Neutrophil (primary cell): Measurements from ENCODE around the gene PET100.

Experiments
- H3K27ac ChIP-seq: fragments of 200-600 bp; sonication (generic); 2 replicates; pipeline ENCODE4 v1.5.1; 2016; ENCODE audit warnings: mild to moderate bottlenecking, moderate library complexity
- H3K27me3 ChIP-seq: fragments of 200-600 bp; sonication (generic); 2 replicates; pipeline ENCODE4 v1.6.0; 2016; ENCODE audit warnings: mild to moderate bottlenecking
- H3K36me3 ChIP-seq: fragments of 200-600 bp; sonication (generic); 2 replicates; pipeline ENCODE4 v1.5.1; 2017
- H3K4me1 ChIP-seq, 2 experiments: fragments of 200-600 bp in 1 of 2; sonication (generic) in 1 of 2; 1 replicate in 1 of 2; 2 replicates in 1 of 2; pipeline versions ENCODE4 v1.5.1 to v1.6.1; 2013 to 2016; ENCODE audit warnings: low read depth in 1 of 2, low read length in 1 of 2, mild to moderate bottlenecking in 1 of 2, moderate library complexity in 1 of 2; ENCODE audit not compliant: control insufficient read depth in 1 of 2, insufficient read depth in 1 of 2
- H3K4me3 ChIP-seq, 2 experiments: fragments of 200-600 bp in 1 of 2; sonication (generic) in 1 of 2; 1 replicate in 1 of 2; 2 replicates in 1 of 2; pipeline ENCODE4 v1.5.1; 2013 to 2016; ENCODE audit warnings: low read depth in 1 of 2, low read length in 1 of 2, mild to moderate bottlenecking in 1 of 2, moderate library complexity in 1 of 2
- H3K9me3 ChIP-seq: fragments of 200-600 bp; sonication (generic); 2 replicates; pipeline ENCODE4 v1.5.1; 2016
- TF ChIP-seq, protein P1 (sequence below): fragments of 200-600 bp; sonication (generic); IDR thresholded peaks from 2 replicates; pipeline ENCODE4 v1.5.1; 2016; ENCODE audit warnings: antibody characterized with exemption

Gene PET100

DNA sequence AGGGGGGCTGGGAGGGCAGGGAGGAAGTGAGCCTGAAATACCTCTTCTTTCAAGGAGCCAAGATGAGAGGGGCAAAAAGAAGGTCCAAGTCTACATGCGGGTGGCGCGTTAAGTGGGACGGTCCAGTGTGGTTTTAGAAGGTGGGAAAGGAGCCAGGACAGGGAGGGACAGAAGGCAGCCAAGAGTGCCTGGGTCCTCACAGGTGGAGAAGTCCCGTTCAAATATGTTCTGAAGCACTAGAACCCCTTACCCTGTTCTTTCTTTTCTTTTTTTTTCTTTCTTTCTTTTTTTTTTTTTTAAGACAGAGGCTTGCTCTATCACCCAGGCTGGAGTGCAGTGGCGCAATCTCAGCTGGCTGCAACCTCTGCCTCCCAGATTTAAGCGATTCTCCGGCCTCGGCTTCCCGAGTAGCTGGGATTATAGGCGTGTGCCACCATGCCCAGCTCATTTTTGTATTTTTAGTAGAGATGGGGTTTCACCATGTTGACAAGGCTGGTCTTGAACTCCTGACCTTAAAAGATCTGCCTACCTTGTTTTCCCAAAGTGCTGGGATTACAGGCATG lies 26.6 kb upstream of the PET100 start:
- Histone ChIP-seq H3K27me3 (peaks cover 46% of the 10 kb centered on the region), H3K4me1 (no peaks in the 10 kb centered on the region)
- TF ChIP-seq, protein P1, sequence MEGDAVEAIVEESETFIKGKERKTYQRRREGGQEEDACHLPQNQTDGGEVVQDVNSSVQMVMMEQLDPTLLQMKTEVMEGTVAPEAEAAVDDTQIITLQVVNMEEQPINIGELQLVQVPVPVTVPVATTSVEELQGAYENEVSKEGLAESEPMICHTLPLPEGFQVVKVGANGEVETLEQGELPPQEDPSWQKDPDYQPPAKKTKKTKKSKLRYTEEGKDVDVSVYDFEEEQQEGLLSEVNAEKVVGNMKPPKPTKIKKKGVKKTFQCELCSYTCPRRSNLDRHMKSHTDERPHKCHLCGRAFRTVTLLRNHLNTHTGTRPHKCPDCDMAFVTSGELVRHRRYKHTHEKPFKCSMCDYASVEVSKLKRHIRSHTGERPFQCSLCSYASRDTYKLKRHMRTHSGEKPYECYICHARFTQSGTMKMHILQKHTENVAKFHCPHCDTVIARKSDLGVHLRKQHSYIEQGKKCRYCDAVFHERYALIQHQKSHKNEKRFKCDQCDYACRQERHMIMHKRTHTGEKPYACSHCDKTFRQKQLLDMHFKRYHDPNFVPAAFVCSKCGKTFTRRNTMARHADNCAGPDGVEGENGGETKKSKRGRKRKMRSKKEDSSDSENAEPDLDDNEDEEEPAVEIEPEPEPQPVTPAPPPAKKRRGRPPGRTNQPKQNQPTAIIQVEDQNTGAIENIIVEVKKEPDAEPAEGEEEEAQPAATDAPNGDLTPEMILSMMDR, result no peak

DNA sequence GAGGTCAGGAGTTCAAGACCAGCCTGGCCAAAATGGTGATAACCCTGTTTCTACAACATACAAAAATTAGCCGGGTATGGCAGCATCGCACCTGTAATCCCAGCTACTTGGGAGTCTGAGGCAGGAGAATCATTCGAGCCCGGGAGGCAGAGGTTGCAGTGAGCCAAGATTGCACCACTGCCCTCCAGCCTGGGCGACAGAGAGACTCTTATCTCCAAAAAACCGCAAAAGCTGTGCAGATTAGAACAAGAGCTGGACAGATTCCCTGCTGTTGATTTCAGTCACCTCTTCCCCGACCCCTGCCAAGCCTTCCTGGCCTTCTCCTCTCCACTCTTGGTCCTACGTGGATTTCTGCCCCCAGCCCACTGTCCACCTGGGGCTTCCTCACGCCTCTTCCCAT lies 25.7 kb upstream of the PET100 start:
- Histone ChIP-seq H3K9me3 (no peaks in the 10 kb centered on the region), H3K4me1 (no peaks in the 10 kb centered on the region), H3K36me3 (no peaks in the 10 kb centered on the region), H3K4me3 (no peak overlapping the region), H3K27me3 (peaks cover 37% of the 10 kb centered on the region), H3K27ac (no peak overlapping the region)
- TF ChIP-seq, protein P1, result no peak

More for the DNA sequence above, 26.6 kb upstream of the PET100 start:
- Histone ChIP-seq H3K4me3 (no peak overlapping the region), H3K27ac (no peak overlapping the region), H3K9me3 (no peaks in the 10 kb centered on the region), H3K36me3 (no peaks in the 10 kb centered on the region)

DNA sequence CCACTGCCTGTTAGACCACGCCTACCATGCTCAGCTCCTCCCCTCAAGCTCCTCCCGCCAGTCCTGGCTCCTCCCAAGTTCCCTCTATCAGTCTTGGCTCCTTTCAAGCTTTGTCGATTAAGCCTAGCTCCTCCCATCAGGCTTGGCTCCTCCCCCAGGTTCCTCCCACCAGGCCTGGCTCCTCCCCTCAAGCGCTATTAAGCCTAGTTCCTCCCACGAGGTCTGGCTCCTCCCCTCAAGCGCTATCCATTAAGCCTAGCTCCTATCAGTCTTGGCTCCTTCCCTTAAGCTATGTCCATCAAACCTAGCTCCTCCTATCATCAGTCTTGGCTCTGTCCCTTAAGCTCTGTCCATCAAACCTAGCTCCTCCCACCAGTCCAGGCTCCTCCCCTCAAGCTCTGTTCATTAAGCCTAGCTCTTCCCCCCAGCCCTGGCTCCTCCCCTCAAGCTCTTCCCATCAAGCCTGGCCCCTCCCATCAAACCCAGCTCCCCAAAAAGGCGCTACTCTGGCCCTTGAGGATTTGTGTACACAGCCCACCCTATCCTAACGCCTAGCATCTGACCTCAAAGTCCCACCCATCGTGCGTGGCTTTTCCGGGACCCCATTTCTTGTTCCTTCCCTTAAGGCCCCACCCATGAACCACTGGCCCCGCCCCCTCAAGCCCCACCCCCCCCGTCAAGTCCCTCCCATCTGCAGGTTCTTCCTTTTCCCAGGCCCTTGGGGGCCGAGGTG lies 23.9 kb upstream of the PET100 start:
- TF ChIP-seq, protein P1, result no peak
- Histone ChIP-seq H3K9me3 (no peaks in the 10 kb centered on the region), H3K27me3 (peaks cover 35% of the 10 kb centered on the region), H3K4me3 (no peak overlapping the region), H3K36me3 (no peaks in the 10 kb centered on the region), H3K27ac (no peak overlapping the region), H3K4me1 (no peaks in the 10 kb centered on the region)

DNA sequence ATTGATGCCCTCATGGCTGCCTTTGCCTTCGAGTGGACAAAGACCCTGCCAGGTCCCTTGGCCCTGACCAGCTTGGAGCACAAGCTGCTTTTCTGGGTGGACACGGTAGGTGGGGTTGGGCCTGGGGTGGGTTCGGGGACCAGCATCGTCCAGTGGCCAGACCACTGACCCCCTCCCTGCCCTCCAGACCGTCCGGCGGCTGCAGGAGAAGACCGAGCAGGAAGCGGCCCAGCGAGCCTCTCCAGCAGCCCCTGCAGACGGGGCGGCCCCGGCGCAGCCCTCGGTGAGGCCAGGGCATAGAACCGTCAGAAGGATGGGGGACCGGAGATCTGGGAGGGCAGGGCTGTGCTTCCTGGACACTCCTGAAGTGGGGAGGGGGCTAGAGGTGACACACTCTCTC lies 23.3 kb upstream of the PET100 start:
- no peaks in the 10 kb centered on the region for H3K36me3 ChIP-seq
- no peaks in the 10 kb centered on the region for H3K9me3 ChIP-seq
- peaks cover 35% of the 10 kb centered on the region for H3K27me3 ChIP-seq
- H3K4me1 ChIP-seq, result no peaks in the 10 kb centered on the region
- H3K27ac ChIP-seq, result no peak overlapping the region
- TF ChIP-seq, protein P1, result no peak
- no peak overlapping the region for H3K4me3 ChIP-seq

DNA sequence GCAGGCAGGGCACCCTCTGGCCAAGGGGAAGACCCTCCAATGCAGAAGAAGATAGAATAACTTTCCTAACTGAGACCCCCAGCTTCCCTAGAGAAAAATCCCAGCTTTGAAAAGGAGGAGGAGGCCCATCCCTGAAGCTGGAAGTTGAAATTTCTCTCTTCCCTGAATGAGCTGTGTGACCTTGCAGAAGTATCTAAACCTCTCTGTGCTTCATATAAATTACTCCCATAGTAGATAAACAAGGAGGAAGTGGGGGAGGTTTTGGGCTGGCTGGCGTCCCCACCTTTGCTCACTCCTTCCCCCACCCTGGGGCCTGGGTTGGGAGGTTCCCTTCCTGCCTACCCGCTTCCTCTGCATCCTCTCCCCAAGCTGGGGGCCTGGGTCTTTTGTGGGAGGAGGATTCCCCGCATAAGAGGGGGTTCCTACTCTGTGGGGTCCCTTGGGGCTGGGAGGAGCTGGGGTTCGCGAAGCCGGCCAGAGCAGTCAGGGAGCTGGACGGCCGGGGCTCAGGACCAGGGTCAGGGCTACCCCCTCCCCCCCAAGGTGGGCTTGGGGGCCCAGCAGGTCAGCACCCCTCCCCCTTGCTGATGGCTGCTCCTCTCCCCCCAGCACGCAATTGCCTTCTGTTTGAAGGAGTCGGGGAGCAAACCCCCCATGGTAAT lies 22.2 kb upstream of the PET100 start:
- peaks cover 28% of the 10 kb centered on the region for H3K27me3 ChIP-seq
- no peaks in the 10 kb centered on the region for H3K4me1 ChIP-seq
- TF ChIP-seq, protein P1, result no peak
- no peak overlapping the region for H3K27ac ChIP-seq
- H3K4me3 ChIP-seq, result no peak overlapping the region
- no peaks in the 10 kb centered on the region for H3K36me3 ChIP-seq
- no peaks in the 10 kb centered on the region for H3K9me3 ChIP-seq
